ENCODE data around the gene FBXO17. TPM values are rescaled to one million over a fixed set of nuclear protein-coding genes. Genes with fewer than 3 reads are reported as not detected.

Gene FBXO17
- total and polyA plus RNA-seq, 4 donors = 8.3 to 33.0 (median 24.8) TPM

DNA sequence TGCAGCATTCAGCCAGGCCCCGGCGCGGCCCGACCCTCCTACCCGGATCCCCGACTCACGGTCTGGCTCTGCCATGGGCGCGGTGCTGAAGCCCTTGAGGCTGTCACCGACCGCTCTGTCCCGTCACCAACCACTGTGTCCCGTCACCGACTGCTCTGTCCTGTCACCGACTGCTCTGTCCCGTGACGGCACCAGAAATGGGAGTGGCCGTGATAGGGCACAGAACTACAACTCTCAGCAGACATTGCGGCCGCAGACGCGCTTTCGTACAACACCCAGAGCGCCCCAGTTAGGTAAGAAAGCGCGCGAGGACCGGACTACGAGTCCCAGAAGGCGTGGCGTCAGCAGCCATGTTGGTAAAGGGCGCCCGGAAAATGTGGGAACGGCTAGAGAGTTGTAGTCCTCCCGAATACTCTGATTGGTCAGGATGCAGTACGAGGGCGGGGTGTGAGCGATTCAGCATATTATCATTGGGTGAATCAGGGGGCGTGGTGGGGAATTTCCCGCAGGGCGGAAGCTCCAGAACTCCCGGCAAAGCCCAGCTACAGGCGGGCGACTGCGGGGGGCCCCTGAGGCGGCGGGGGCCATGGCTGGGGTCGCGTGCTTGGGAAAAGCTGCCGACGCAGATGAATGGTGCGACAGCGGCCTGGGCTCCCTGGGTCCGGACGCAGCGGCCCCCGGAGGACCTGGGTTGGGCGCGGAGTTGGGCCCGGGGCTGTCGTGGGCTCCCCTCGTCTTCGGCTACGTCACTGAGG, 75.9 kb downstream of the FBXO17 start, which contains the start of the genes NFKBIB and SIRT2:
Gene NFKBIB (plus strand): TSS at position 523 of the 755 bp plus-strand sequence. CDS start 64 bp downstream, at position 587.
Gene SIRT2 (minus strand): TSS at position 172 of the 755 bp plus-strand sequence. CDS start 97 bp downstream, at position 75.
- Histone ChIP-seq H3K36me3 (ENCODE audit: control insufficient read depth in 1 of 2, insufficient read depth in 2 of 2, low read length in 1 of 2) (no peaks in the 10 kb centered on the region), H3K27me3 (ENCODE audit: control insufficient read depth in 1 of 2, insufficient read depth in 2 of 2, low read length in 1 of 2) (no peaks in the 10 kb centered on the region), H3K4me1 (ENCODE audit: control insufficient read depth in 1 of 2, insufficient read depth in 2 of 2, low read length in 2 of 2) (no peaks in the 10 kb centered on the region), H3K9me3 (ENCODE audit: control insufficient read depth, low read length) (no peaks in the 10 kb centered on the region), H3K27ac (ENCODE audit: low read depth in 1 of 2, low read length in 2 of 2) (peak within 1 kb of the TSS in 1 of 2 donors; percentile 24), H3K4me3 (ENCODE audit: low read length in 2 of 2) (peak within 1 kb of the TSS; percentile 56 to 92)
- intact Hi-C loops (cut with DNase I) = loop anchor here in 1 of 2 donors (2.0 kb wide), 1 partner anchor 29 kb away; no protein-coding TSS in a partner anchor
- peak; percentile 98 for ATAC-seq (ENCODE audit: low FRiP score)
- WGBS, 2 donors = 0% methylated on average over 63 to 64 of the region's 64 CpGs
- DNase-seq = peak; percentile 99 to 100

DNA sequence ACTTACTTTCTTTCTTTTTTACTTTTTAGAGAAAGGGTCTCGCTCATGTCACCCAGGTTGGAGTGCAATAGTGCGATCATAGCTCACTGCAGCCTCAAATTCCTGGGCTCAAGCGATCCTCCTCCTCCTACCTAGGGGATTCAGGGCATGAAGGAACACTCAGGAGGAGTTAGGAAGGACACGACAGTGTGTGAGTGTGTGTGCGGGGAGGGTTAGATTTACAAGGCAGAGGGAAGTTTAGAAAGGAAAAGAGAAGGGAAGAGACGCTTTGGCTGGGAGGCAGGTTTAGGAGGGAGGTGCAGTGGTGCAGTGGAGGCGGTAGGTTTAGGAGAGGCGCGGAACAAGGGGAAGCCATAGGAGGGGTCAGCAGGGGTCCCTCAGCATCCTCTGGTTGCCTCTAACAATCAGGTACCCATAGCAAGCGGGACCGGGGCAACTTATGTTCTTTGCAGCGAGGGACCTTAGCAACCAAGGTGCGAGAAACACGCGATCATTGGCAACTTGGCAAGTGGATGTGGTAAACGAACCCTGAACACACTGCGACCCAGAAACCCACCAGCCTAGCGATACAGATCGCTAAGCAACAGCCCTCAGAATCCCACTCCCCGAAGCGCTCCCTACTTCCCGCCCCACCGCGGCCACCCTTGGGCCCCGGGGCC, 76.6 kb downstream of the FBXO17 start:
- ATAC-seq (ENCODE audit: low FRiP score) = peak; percentile 2

DNA sequence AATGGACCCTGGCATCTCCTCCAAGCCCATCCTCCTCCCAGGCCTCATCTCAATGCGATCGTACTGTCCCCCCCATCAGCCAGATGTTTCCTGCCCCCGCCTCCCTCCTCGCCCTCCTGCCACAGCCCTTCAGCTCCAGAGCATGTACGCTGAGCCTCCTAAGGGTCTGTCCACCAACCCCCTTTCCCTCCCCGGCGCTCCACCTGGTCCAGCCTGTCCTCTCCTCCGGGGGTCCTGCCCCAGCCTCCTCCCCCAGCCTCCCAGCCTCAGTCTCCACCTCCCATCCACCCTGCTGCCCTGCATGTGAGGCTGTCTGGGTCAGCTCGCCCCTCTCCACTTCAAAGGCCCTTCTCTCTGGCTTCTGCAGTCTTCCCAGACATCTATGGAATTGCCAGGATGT, 80.6 kb downstream of the FBXO17 start:
- H3K4me3 ChIP-seq (ENCODE audit: low read length in 2 of 2) = no peak overlapping the region
- no peak overlapping the region for H3K27ac ChIP-seq (ENCODE audit: low read depth in 1 of 2, low read length in 2 of 2)
- peaks cover 0 to 2% of the 10 kb centered on the region in 2 donors for H3K36me3 ChIP-seq (ENCODE audit: control insufficient read depth in 1 of 2, insufficient read depth in 2 of 2, low read length in 1 of 2)
- intact Hi-C loops (cut with DNase I) = no loop called here
- ATAC-seq (ENCODE audit: low FRiP score) (no peak), DNase-seq (no peak)
- no peaks in the 10 kb centered on the region for H3K9me3 ChIP-seq (ENCODE audit: control insufficient read depth, low read length)
- 81 to 84% methylated on average over 9 of the region's 9 CpGs for WGBS, 2 donors
- no peaks in the 10 kb centered on the region for H3K27me3 ChIP-seq (ENCODE audit: control insufficient read depth in 1 of 2, insufficient read depth in 2 of 2, low read length in 1 of 2)
- no peaks in the 10 kb centered on the region for H3K4me1 ChIP-seq (ENCODE audit: control insufficient read depth in 1 of 2, insufficient read depth in 2 of 2, low read length in 2 of 2)

More for the DNA sequence above, 76.6 kb downstream of the FBXO17 start:
- Histone ChIP-seq H3K4me3 (ENCODE audit: low read length in 2 of 2) (peak overlapping the region; percentile 56 to 64), H3K36me3 (ENCODE audit: control insufficient read depth in 1 of 2, insufficient read depth in 2 of 2, low read length in 1 of 2) (no peaks in the 10 kb centered on the region), H3K4me1 (ENCODE audit: control insufficient read depth in 1 of 2, insufficient read depth in 2 of 2, low read length in 2 of 2) (no peaks in the 10 kb centered on the region), H3K27ac (ENCODE audit: low read depth in 1 of 2, low read length in 2 of 2) (peak overlapping the region in 1 of 2 donors; percentile 1), H3K9me3 (ENCODE audit: control insufficient read depth, low read length) (no peaks in the 10 kb centered on the region), H3K27me3 (ENCODE audit: control insufficient read depth in 1 of 2, insufficient read depth in 2 of 2, low read length in 1 of 2) (no peaks in the 10 kb centered on the region)
- 4 to 5% methylated on average over 24 to 25 of the region's 25 CpGs for WGBS, 2 donors
- intact Hi-C loops (cut with DNase I) = no loop called here
- no peak for DNase-seq

DNA sequence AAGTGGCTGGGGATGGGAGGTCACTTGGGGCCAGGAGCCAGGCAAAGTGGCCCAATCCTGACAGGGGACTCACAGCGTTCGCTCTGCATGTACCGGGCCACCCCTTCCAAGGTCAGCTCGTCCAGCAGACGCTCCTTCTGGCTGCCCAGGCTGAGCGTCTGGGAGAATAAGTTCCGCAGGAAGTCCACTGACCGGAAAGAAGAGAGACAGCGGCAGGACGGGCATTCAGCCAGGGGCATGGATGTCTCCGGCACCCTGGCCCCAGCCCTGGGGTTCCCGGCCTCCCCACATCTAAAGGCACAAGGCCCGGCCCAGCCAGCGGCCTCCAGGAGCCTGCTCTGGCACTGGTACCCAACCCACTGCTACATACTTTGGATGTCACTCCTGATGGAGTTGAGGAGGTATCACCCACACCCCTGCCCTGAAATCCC, 82.2 kb downstream of the FBXO17 start:
- 94 to 97% methylated on average over 14 of the region's 14 CpGs for WGBS, 2 donors
- Histone ChIP-seq H3K36me3 (ENCODE audit: control insufficient read depth in 1 of 2, insufficient read depth in 2 of 2, low read length in 1 of 2) (peaks cover 0 to 6% of the 10 kb centered on the region in 2 donors), H3K27me3 (ENCODE audit: control insufficient read depth in 1 of 2, insufficient read depth in 2 of 2, low read length in 1 of 2) (no peaks in the 10 kb centered on the region), H3K4me3 (ENCODE audit: low read length in 2 of 2) (no peak overlapping the region), H3K27ac (ENCODE audit: low read depth in 1 of 2, low read length in 2 of 2) (no peak overlapping the region), H3K4me1 (ENCODE audit: control insufficient read depth in 1 of 2, insufficient read depth in 2 of 2, low read length in 2 of 2) (no peaks in the 10 kb centered on the region), H3K9me3 (ENCODE audit: control insufficient read depth, low read length) (no peaks in the 10 kb centered on the region)
- ATAC-seq (ENCODE audit: low FRiP score) = no peak
- no peak for DNase-seq
- intact Hi-C loops (cut with DNase I) = no loop called here

DNA sequence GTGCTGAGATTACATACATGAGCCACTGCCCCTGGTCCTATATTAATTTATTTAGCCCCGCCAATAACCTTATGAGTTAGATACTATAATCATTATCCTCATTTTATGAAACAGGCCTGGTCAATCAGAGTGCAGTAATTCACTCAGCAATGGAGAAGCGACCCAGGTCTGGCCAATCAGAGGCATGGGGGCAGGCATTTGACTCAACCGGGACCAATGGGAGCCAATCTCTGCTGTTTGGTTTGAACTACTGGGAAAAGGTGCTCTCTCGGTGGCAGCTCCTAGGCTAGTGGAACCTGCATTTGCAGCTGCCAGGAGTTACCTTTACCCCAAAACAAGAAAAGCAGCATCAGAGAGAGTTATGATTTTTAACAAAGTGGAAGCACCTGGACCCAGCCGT, 82.7 kb downstream of the FBXO17 start:
- Histone ChIP-seq H3K36me3 (ENCODE audit: control insufficient read depth in 1 of 2, insufficient read depth in 2 of 2, low read length in 1 of 2) (peaks cover 0 to 6% of the 10 kb centered on the region in 2 donors), H3K4me1 (ENCODE audit: control insufficient read depth in 1 of 2, insufficient read depth in 2 of 2, low read length in 2 of 2) (no peaks in the 10 kb centered on the region), H3K9me3 (ENCODE audit: control insufficient read depth, low read length) (no peaks in the 10 kb centered on the region), H3K27ac (ENCODE audit: low read depth in 1 of 2, low read length in 2 of 2) (no peak overlapping the region), H3K4me3 (ENCODE audit: low read length in 2 of 2) (no peak overlapping the region), H3K27me3 (ENCODE audit: control insufficient read depth in 1 of 2, insufficient read depth in 2 of 2, low read length in 1 of 2) (no peaks in the 10 kb centered on the region)
- WGBS, 2 donors = 91 to 93% methylated on average over 5 of the region's 5 CpGs
- DNase-seq (no peak), ATAC-seq (ENCODE audit: low FRiP score) (no peak)
- intact Hi-C loops (cut with DNase I) = no loop called here

DNA sequence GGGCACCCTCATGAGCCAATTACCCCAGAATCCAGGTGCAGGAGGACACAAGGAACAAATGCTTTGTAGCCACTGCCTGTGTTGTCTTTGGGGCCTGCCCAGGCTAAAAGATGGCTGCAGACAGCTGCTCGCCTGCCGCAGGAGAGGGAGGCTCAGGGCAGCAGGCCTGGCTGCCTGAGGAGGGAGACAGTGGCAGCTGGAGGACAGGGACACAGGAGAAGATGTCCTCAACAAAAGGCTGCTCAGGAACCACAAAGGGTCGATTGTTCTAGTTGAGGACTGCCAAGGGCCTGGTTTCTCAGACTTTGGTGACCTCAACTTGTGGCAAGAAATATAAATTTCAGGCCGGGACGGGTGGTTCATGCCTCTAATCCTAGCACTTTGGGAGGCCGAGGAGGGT, 83.8 kb downstream of the FBXO17 start:
- 85% methylated on average over 6 of the region's 6 CpGs for WGBS, 2 donors
- ATAC-seq (ENCODE audit: low FRiP score) = no peak
- H3K4me1 ChIP-seq (ENCODE audit: control insufficient read depth in 1 of 2, insufficient read depth in 2 of 2, low read length in 2 of 2) = no peaks in the 10 kb centered on the region
- no peaks in the 10 kb centered on the region for H3K27me3 ChIP-seq (ENCODE audit: control insufficient read depth in 1 of 2, insufficient read depth in 2 of 2, low read length in 1 of 2)
- H3K4me3 ChIP-seq (ENCODE audit: low read length in 2 of 2) = no peak overlapping the region
- intact Hi-C loops (cut with DNase I) = no loop called here
- H3K27ac ChIP-seq (ENCODE audit: low read depth in 1 of 2, low read length in 2 of 2) = no peak overlapping the region
- H3K36me3 ChIP-seq (ENCODE audit: control insufficient read depth in 1 of 2, insufficient read depth in 2 of 2, low read length in 1 of 2) = peaks cover 0 to 6% of the 10 kb centered on the region in 2 donors
- no peak for DNase-seq
- no peaks in the 10 kb centered on the region for H3K9me3 ChIP-seq (ENCODE audit: control insufficient read depth, low read length)

Other genes with a start within 250 kb of the FBXO17 start
- 1 to 10 TPM; 1.9 to 2.8 TPM for gene CAPN12, start 231.3 kb downstream of the FBXO17 start, total RNA-seq
- 1 to 10 TPM; 1.0 to 4.5 TPM for gene CAPN12, start 231.3 kb downstream of the FBXO17 start, polyA plus RNA-seq
- not detected for gene LGALS7, start 202.2 kb downstream of the FBXO17 start, total RNA-seq
- not detected for gene LGALS7, start 202.2 kb downstream of the FBXO17 start, polyA plus RNA-seq
- gene LGALS7B, start 186.5 kb downstream of the FBXO17 start, total RNA-seq = not detected
- gene LGALS7B, start 186.5 kb downstream of the FBXO17 start, polyA plus RNA-seq = not detected
- gene LGALS4, start 162.8 kb downstream of the FBXO17 start, total RNA-seq = 1 to 10 TPM in 1 of 2 donors, under 1 TPM in 1; 0.51 to 2.9 TPM
- 100 to 1,000 TPM in 1 of 2 donors, 1 to 10 TPM in 1; 9.1 to 544 TPM for gene LGALS4, start 162.8 kb downstream of the FBXO17 start, polyA plus RNA-seq
- gene ECH1, start 143.9 kb downstream of the FBXO17 start, total RNA-seq = 10 to 100 TPM; 92.2 to 95.1 TPM
- 100 to 1,000 TPM; 139 to 190 TPM for gene ECH1, start 143.9 kb downstream of the FBXO17 start, polyA plus RNA-seq
- gene HNRNPL, start 125.8 kb downstream of the FBXO17 start, total RNA-seq = 100 to 1,000 TPM; 220 TPM
- 100 to 1,000 TPM in 1 of 2 donors, 10 to 100 TPM in 1; 83.3 to 150 TPM for gene HNRNPL, start 125.8 kb downstream of the FBXO17 start, polyA plus RNA-seq
- gene RINL, start 97.5 kb downstream of the FBXO17 start, total RNA-seq = 1 to 10 TPM; 3.3 to 5.7 TPM
- gene RINL, start 97.5 kb downstream of the FBXO17 start, polyA plus RNA-seq = 1 to 10 TPM; 1.8 to 5.4 TPM
- gene SIRT2, start 76.1 kb downstream of the FBXO17 start, total RNA-seq = 10 to 100 TPM; 34.6 to 42.4 TPM
- 10 to 100 TPM; 34.8 to 51.2 TPM for gene SIRT2, start 76.1 kb downstream of the FBXO17 start, polyA plus RNA-seq
- gene NFKBIB, start 75.8 kb downstream of the FBXO17 start, total RNA-seq = 10 to 100 TPM; 16.0 to 24.5 TPM
- 10 to 100 TPM; 23.4 to 30.1 TPM for gene NFKBIB, start 75.8 kb downstream of the FBXO17 start, polyA plus RNA-seq
- gene CCER2, start 63.6 kb downstream of the FBXO17 start, total RNA-seq = not detected
- 1 to 10 TPM in 1 of 2 donors, not detected in 1; 1.2 TPM for gene CCER2, start 63.6 kb downstream of the FBXO17 start, polyA plus RNA-seq
- gene SARS2, start 45.0 kb downstream of the FBXO17 start, total RNA-seq = 10 to 100 TPM in 1 of 2 donors, 1 to 10 TPM in 1; 5.9 to 13.8 TPM
- 10 to 100 TPM in 1 of 2 donors, 1 to 10 TPM in 1; 9.5 to 72.4 TPM for gene SARS2, start 45.0 kb downstream of the FBXO17 start, polyA plus RNA-seq
- 10 to 100 TPM; 14.3 to 15.8 TPM for gene MRPS12, start 44.8 kb downstream of the FBXO17 start, total RNA-seq
- gene MRPS12, start 44.8 kb downstream of the FBXO17 start, polyA plus RNA-seq = 10 to 100 TPM; 24.9 to 33.3 TPM
- gene FBXO27, start 56.8 kb upstream of the FBXO17 start, total RNA-seq = 1 to 10 TPM; 5.0 to 8.6 TPM
- 1 to 10 TPM in 1 of 2 donors, under 1 TPM in 1; 0.25 to 2.8 TPM for gene FBXO27, start 56.8 kb upstream of the FBXO17 start, polyA plus RNA-seq
- not detected for gene ACP7, start 108.6 kb upstream of the FBXO17 start, total RNA-seq
- gene ACP7, start 108.6 kb upstream of the FBXO17 start, polyA plus RNA-seq = not detected
- gene PAK4, start 150.0 kb upstream of the FBXO17 start, total RNA-seq = 10 to 100 TPM; 15.9 to 22.2 TPM
- 10 to 100 TPM in 1 of 2 donors, 1 to 10 TPM in 1; 8.0 to 12.5 TPM for gene PAK4, start 150.0 kb upstream of the FBXO17 start, polyA plus RNA-seq
- gene NCCRP1, start 221.2 kb upstream of the FBXO17 start, total RNA-seq = not detected
- under 1 TPM in 1 of 2 donors, not detected in 1; 0.38 TPM for gene NCCRP1, start 221.2 kb upstream of the FBXO17 start, polyA plus RNA-seq
- not detected for gene SYCN, start 228.5 kb upstream of the FBXO17 start, total RNA-seq
- 1 to 10 TPM in 1 of 2 donors, not detected in 1; 1.6 TPM for gene SYCN, start 228.5 kb upstream of the FBXO17 start, polyA plus RNA-seq

Measured in aorta (tissue), 5 donors.